NCI-H1105 (cell line): ENCODE results near the gene WIPF3.

Experiments
- DNase-seq: peaks from one replicate; lab custom pipeline; 2025; lab: John Stamatoyannopoulos, UW

The WIPF3 gene, protein sequence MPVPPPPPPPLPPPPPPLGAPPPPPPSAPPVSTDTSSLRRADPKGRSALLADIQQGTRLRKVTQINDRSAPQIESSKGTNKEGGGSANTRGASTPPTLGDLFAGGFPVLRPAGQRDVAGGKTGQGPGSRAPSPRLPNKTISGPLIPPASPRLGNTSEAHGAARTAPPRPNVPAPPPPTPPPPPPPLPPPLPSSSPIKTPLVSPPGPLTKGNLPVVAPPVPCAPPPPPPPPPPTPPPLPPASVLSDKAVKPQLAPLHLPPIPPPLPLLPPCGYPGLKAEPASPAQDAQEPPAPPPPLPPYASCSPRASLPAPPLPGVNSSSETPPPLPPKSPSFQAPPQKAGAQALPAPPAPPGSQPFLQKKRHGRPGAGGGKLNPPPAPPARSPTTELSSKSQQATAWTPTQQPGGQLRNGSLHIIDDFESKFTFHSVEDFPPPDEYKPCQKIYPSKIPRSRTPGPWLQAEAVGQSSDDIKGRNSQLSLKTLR

GRCh38 chr7:29806208-29806994 is at the start of gene WIPF3:
Gene WIPF3, plus strand, starts transcription at chr7:29806508. Its CDS starts 28,217 bp downstream, at chr7:29834725.
- DNase-seq, result peak; percentile 23

DNA sequence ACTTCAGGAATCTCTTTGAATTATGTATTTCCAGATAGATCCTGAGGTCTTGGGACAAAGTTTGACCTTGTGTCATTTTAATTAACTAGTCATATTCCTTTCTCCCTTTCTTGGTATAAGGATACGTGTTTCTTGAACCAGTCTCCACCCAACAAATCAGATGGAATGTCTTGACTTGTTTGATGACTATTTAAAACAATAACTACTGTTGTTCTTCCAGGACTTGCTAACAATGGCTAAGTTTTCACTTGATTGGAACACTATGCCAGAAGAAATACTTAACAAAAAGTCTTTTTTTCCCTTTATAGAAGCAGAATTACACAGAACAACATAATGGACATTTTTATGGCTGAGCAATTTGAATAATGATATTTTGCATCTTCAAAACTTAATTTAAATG is 43.0 kb upstream of the WIPF3 start:
- DNase-seq, result no peak

DNA sequence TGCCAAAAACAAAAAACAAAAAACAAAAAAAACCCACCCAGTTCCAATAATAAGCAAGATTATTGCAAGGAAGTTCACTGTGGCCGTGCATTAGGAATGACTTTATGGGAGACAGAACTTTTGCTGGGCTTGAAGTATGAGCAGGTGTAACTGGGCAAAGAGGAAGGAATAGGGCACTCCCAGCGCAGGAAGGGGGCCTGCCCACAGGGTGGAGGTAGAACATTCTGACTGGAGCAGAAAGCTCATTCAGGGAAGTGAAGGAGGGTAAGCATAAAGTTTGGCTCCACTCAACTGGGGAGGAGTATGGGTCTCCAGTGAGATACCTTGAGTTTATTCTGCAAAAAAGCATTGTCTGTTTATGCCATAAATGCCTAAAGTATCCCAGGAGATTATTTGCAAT is 42.1 kb upstream of the WIPF3 start:
- DNase-seq, result no peak

GRCh38 chr7:29765490-29765889 is 40.8 kb upstream of the WIPF3 start:
- DNase-seq, result no peak

DNA sequence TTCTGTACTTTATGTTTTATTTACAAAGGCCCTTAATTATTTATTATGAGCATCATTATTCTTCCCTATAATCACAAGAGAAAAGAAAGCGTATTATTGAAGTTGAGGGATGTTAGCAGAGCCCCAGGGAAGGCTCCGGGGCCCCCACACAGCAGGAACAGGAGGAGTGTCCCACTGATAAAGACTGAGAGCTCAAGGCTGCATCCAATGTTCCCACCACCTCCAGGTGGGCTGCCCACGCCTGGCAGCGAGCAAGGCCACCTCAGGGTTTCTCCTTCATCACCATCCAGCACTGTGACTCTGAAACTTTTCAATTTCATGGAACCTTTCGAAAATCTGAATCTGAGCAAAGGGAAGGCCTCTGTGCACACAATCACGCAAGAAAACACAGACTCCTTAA is 35.9 kb upstream of the WIPF3 start:
- DNase-seq, result no peak

- DNase-seq, result no peak
These were observed 35.1 kb upstream of the WIPF3 start for GRCh38 chr7:29771081-29771816.

DNA sequence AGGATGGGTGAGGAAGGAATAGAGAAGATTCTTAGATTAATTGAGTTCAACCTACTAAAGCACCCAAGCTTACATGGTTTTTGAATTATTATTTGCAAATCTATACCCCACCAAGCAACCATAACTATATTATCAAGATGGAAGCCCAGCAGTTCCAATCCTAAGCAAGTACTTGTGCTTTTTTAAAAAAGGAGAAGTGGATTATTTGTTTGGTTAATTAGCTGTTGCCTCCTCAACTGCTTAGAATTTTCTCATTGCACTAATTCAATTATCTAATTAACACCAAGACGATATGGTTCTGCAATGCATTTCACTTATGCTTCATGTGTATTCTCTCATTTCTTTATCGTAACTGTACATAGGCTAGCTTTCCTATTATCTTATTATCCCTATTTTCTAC is 27.3 kb upstream of the WIPF3 start:
- no peak for DNase-seq

DNA sequence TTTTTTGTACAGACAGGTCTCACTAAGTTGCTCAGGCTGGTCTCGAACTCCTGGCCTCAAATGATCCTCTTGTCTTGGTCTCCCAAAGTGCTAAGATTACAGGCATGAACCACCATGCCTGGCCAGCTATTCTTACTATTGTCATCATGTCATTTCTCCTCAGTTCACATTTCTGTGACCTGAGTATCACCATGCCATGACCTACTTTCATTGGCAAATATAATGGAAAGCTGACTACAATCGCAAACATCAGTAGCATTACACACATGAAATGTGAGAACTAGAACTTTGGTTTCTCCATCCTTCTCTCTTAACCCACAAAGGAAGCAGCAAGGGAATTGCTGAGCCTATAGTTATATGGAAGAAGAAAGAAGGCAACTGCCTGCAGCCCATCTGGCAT is 26.0 kb upstream of the WIPF3 start:
- no peak for DNase-seq

DNA sequence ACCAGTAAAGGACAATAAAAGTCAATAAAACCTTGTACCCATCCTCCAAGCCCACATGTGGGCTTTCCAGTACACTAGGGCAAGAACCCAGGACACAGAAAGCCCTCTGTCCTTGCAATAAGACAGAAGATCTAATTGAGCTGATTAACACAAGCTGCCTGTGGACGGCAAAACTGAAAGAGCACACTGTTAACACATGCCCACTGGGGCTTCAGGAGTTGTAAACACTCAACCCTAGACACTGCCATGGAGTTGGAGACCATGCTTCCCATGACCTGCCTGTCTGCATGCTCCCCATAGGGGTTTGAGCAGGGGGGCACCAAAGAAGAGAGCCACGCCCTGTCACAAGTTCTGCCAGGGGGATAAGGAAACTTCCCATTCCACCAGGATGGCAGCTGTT is 22.6 kb upstream of the WIPF3 start:
- DNase-seq, result no peak

DNA sequence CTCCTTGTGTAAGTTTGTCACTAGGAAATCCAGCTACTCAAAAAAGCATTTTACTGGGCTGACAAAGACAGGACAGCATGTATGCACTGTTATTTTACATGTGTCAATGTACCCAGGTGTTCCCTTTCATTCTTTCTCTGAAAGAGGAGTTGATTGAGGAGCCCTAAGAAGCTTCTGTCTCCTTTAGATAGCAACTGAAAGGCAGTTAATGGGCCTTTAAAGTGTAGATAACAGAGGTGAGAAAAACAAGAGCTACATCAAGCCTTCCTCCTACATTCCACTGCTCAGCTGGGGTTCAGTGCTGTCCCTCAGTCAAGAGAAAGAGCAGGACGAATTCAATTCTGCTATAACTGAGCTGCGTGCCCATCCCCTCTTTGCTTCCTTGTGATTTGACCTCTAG is 12.8 kb upstream of the WIPF3 start:
- DNase-seq, result no peak

DNA sequence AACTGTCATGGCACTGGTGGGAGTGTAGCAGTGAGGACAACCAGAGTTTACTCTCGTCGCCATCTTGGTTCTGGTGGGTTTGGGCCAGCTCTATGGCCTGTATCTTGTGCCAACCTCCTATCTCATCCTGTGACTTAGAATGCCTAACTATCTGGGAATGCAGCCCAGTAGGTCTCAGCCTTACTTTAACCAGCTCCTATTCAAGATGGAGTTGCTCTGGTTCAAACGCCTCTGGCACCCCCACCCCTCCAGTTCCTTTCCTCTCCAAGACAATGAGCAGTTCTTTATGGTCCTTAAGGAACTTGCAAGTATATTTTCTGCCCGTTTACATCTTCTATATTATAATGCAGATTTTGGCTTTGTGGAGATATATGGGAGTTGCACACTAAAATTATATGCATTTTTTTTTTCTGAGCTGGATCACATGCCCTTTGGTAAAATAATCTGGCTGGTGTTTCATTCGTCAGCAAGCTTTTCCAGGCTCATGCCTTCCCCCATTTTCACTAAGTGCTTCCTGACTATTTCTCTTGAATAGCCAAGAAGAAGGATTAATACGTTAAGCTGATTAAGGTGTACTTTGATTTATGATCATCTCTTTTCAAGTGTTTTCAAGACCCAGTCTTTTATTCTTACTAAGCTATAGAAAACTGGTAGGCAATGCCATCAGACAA is 11.2 kb upstream of the WIPF3 start:
- no peak for DNase-seq

DNA sequence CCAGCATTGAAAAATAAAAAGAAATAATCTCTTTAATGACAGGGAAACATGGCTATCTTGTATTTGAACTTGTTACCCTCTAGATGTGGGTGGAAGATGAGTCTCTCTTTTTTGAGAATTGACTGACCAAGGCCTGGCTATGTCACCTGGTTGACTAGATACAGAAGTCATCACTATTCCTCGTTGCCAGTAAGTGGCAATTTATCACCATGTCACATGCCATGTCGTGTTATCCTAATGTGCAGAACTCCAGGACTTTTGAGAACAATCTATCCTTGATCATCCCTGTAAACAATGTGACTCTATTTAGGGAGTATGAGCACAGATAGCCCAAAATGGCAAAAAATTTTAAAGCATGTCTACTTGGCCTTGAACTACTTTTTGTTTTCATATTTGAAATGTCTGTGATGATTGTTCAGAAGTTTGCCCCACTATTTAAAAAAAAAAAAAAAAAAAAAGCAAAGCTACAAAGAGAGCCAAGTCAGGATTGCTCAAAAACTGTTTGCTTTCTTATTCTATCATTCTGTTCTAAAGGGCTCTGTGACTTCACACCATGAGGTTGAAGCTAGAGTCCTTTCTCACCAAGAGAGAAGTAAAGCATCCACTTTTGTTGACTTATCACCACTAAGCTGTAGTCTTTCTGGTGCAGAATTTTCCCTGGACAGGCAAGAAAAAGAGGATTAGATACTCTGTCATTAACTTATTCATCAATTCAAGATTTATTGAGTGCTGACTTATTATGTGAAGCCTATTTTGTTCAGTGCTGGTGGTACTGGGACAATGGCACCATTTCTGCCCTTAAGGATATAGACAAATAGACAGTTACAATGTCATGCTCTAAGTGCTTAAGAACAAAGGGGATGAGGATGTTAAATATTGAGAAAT is 10.4 kb upstream of the WIPF3 start:
- DNase-seq, result no peak

GRCh38 chr7:29797112-29797944 is 9.0 kb upstream of the WIPF3 start:
- no peak for DNase-seq

DNA sequence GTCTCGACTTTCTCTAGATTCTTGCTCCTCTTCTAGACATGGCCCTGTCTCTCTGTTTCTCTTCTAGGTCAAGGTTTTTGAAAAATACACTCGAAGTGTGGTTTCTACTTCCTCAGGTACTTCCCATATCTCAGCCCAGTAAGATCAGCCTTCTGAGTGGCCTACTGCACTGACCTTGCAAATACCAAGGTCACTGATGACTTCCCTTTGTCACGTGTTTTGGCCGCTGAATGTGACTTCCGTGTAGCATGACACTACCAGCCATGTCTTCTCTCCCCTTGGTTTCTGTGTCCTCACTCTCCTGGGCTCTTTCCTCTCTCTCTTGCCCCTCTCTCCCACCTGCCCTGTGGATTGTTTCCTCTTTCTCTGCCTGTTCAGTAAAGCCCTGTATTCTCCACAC is 7.9 kb upstream of the WIPF3 start:
- DNase-seq, result no peak

- DNase-seq, result no peak
These were observed 4.4 kb upstream of the WIPF3 start for GRCh38 chr7:29801929-29802328.

DNA sequence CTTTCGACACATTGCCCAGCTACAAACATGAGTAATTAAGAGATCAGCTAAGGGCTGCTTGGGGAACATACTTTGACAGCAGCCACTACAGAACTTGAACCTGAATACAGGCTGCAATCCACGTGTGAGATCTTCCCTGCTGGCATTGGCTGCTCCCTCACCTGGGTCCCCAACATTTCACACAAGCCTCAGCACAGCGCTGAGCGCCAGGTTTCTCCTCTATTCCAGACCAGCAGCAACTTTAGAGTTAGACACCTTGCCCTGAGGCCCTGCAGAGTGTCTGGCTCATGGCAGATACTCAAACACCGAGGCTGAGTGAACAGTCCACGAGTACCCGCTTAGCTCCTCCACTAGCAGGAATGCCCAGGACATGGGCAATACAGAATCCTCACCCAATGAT is 1.3 kb upstream of the WIPF3 start:
- no peak for DNase-seq

DNA sequence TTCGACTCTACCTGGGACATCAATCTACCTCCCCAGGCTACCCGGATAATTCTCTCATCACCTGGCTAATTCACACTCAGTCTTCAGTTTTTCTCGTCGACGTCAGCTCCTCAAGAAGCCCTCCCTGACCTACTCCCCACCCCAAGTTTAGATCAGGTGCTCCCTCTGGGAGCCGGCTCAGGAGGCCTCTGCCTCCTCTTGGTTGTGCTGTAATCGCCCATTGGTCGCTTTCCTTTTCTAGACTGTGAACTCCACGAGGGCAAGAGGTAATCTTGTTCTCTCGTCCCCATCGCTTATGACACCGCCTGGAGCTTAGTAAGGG is 461 bp upstream of the WIPF3 start:
- DNase-seq, result no peak

- no peak for DNase-seq
These were observed 910 bp downstream of the WIPF3 start for GRCh38 chr7:29806995-29807841.

DNA sequence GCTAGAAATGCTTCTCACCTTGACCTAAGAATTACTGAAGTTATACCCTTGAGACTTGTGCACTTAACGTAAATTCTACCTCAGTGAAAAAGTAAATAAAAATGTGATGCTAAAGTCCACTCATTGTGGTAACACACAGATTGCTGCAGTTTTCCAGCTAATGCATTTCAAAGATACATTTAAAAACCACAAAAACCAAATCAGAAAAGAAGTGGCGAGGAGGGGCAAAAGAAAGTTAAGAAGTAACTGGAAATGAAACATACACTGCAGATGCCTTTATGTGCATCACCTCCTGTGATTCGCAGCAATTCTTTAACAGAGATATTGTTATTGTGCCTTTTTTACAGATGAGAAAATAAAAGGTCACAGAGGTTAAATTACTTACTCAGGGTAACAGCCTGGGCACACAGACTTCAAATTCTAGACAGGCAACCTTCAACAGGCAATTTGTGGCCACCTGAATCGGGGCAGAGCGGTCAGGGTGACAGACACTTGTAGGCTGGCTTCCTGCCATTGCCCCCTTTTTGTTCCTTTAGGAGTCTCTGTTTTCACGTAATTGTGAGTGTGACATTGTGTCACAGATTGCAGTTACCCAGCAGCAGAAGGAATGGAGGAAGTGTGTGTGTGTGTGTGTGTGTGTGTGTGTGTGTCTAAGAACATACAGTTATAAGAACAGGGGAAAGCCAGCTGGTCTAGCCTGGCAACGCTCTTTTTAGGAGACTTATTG is 1.9 kb downstream of the WIPF3 start:
- no peak for DNase-seq
